Immature natural killer cell (primary cell): ENCODE results near the gene SLC25A12. TPM values are rescaled to one million over a fixed set of nuclear protein-coding genes. Genes with fewer than 3 reads are reported as not detected.

Experiments
- DNase-seq, 3 donors: peaks; one replicate each; pipeline ENCODE4 v3.0.0; 2022; ENCODE audit warnings: mixed read lengths in 1 of 3
- H3K27ac Mint-ChIP-seq, 6 donors: one replicate each; pipeline ENCODE4 v1.8.0; 2020; ENCODE audit warnings: mixed read lengths in 6 of 6, mild to moderate bottlenecking in 5 of 6, inconsistent platforms in 4 of 6, moderate library complexity in 3 of 6
- H3K27me3 Mint-ChIP-seq, 3 donors: one replicate each; pipeline ENCODE4 v1.8.0; 2020 to 2021; ENCODE audit warnings: low read depth in 3 of 3, mild to moderate bottlenecking in 3 of 3, mixed read lengths in 3 of 3, moderate library complexity in 3 of 3, inconsistent platforms in 1 of 3
- H3K36me3 Mint-ChIP-seq, 3 donors: one replicate each; pipeline ENCODE4 v1.8.0; 2020; ENCODE audit warnings: mixed read lengths in 3 of 3, inconsistent platforms in 2 of 3, mild to moderate bottlenecking in 2 of 3
- H3K4me1 Mint-ChIP-seq, 2 donors: one replicate each; pipeline ENCODE4 v1.8.0; 2020; ENCODE audit warnings: inconsistent platforms in 2 of 2, mild to moderate bottlenecking in 2 of 2, mixed read lengths in 2 of 2, moderate library complexity in 1 of 2
- H3K4me3 Mint-ChIP-seq, 5 donors: one replicate each; pipeline ENCODE4 v1.8.0; 2020; ENCODE audit warnings: mild to moderate bottlenecking in 5 of 5, mixed read lengths in 5 of 5, inconsistent platforms in 3 of 5, moderate library complexity in 3 of 5
- H3K9me3 Mint-ChIP-seq, 6 donors: one replicate each; pipeline ENCODE4 v1.8.0; 2020; ENCODE audit warnings: mild to moderate bottlenecking in 6 of 6, mixed read lengths in 6 of 6, inconsistent platforms in 4 of 6, moderate library complexity in 3 of 6
- polyA plus RNA-seq, 3 donors: library from polyadenylated mRNA; unstranded; fragments of 300-500 nt; fragmentation: Illumina TruSeq; gene quantifications; one replicate each; pipeline ENCODE4 v1.2.3, GENCODE V29; 2021

Gene SLC25A12
- polyA plus RNA-seq, 3 donors from 2014 or later = 14.1 to 19.8 (median 19.2) TPM

DNA sequence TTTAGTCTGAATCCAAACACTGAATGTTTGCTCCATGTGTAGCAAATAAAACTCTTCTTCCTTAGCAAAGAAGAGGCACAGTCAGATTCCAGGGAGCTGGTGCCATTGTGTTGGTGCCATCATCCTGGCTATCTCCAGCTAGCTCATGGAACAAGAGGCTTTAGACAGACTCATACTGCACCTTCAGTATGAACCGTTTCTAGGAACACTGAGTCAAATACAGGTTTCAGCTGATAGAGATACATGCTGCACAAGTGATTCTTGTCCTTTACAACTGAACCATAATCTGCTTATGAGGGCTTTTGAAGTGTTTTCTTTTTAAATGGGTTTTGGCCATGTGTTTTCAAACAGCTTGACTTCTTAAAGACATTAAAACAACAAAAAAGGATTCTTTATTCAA lies 148.9 kb downstream of the SLC25A12 start:
- Mint-ChIP-seq H3K4me1 (no peaks in the 10 kb centered on the region), H3K27ac (no peak overlapping the region), H3K4me3 (no peak overlapping the region), H3K36me3 (peaks cover 38 to 63% (median 41%) of the 10 kb centered on the region in 3 donors), H3K9me3 (no peaks in the 10 kb centered on the region), H3K27me3 (no peaks in the 10 kb centered on the region)
- no peak for DNase-seq

DNA sequence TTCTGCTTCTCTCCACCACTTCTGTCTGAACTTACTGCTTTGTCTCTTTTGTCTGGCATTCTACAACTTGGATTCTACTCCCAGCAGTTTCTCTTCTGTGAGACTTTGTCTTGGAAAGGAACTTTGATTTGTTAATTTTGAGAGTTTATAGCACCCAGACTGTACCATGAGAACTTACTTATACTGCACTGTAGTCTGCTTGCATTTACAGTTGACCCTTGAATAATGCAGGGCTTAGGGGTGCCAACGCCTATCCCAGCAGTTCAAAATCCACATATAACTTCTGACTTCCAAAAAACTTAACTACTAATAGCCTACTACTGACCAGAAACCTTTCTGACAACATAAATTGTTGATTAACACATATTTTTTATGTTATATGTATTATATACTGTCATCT lies 151.3 kb downstream of the SLC25A12 start:
- Mint-ChIP-seq H3K9me3 (no peaks in the 10 kb centered on the region), H3K27ac (no peak overlapping the region), H3K36me3 (peaks cover 23 to 56% (median 40%) of the 10 kb centered on the region in 3 donors), H3K4me1 (no peaks in the 10 kb centered on the region), H3K27me3 (no peaks in the 10 kb centered on the region), H3K4me3 (no peak overlapping the region)
- no peak for DNase-seq

DNA sequence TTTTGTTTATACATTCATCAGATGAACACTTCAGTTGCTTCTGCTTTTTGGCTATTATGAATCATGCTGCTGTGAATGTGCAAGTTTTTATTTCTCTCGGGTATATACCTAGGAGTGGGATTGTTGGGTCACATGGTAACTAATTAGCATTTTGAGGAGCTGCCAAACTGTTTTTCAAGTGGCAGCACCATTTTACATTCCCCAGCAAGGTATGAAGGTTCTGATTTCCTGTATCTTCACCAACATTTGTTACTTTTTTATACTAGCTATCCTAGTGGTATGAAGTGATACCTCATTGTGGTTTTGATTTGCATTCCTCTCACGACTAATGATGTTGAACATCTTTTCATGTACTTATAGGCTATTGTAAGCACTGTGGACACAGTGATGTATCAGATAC lies 152.9 kb downstream of the SLC25A12 start:
- H3K4me3 Mint-ChIP-seq = no peak overlapping the region
- no peak overlapping the region for H3K27ac Mint-ChIP-seq
- H3K36me3 Mint-ChIP-seq = peaks cover 27 to 57% (median 43%) of the 10 kb centered on the region in 3 donors
- no peaks in the 10 kb centered on the region for H3K27me3 Mint-ChIP-seq
- H3K4me1 Mint-ChIP-seq = no peaks in the 10 kb centered on the region
- no peaks in the 10 kb centered on the region for H3K9me3 Mint-ChIP-seq
- DNase-seq = no peak

DNA sequence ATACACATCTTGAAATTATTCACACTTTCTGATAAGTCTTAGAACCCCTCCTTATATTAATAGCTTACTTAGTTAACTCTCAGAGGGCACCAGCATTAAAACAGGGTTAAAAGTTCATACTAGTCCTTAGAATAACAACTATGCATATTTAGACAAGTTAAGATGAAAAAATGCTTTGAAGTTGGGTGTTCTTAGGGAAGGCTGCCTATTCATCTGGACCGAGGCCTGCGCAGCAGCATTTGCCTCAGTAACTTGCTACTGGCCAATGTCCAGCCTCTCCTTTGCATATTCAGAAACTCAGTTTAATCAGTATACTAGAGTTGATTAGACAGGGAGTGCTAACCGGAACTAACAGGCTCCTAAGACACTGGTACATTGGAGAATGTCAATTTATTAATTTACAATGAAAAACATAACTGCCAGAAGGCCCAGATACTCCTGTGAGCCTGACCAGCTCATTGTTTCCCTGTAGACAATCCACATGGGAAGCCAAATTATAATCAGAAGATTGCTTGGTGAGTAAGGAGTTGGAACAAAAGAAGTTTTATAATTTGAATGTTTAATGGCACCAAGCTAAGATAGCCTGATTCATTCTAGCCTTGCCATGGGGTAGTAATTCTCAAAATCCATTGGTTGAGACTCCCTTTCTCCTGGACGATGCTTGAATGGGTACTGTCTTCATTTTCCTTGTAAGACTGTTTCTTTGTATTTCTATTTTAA lies 157.9 kb downstream of the SLC25A12 start:
- no peak overlapping the region for H3K27ac Mint-ChIP-seq
- no peaks in the 10 kb centered on the region for H3K4me1 Mint-ChIP-seq
- H3K27me3 Mint-ChIP-seq = no peaks in the 10 kb centered on the region
- H3K4me3 Mint-ChIP-seq = no peak overlapping the region
- no peaks in the 10 kb centered on the region for H3K9me3 Mint-ChIP-seq
- no peak for DNase-seq
- H3K36me3 Mint-ChIP-seq = peaks cover 23 to 54% (median 43%) of the 10 kb centered on the region in 3 donors

Other genes starting within 250 kb of the SLC25A12 start
- gene DYNC1I2, start 206.8 kb downstream of the SLC25A12 start, polyA plus RNA-seq = 10 to 100 TPM; 19.6 to 31.8 (median 20.6) TPM
- gene HAT1, start 28.2 kb upstream of the SLC25A12 start, polyA plus RNA-seq = 100 to 1,000 TPM in 1 of 3 donors, 10 to 100 TPM in 2; 49.0 to 103 (median 70.6) TPM
- 1 to 10 TPM in 1 of 3 donors, under 1 TPM in 1, not detected in 1; 0.46 to 2.2 TPM for gene METAP1D, start 105.7 kb upstream of the SLC25A12 start, polyA plus RNA-seq
- not detected for gene DLX1, start 191.3 kb upstream of the SLC25A12 start, polyA plus RNA-seq
- under 1 TPM in 2 of 3 donors, not detected in 1; 0.10 to 0.37 TPM for gene DLX2, start 208.7 kb upstream of the SLC25A12 start, polyA plus RNA-seq